Activated gamma-delta T cell (primary cell): ENCODE measurements around the gene CAMKK2.
"Not testable (repeated sequence)": the region's sequence is repeated elsewhere in the genome, so short reads cannot be mapped to it uniquely, and the experiment has no call there.

ENCODE experiments used
- DNase-seq: peaks from one replicate; lab custom pipeline; 2025; lab: John Stamatoyannopoulos, UW
- total RNA-seq, 2 donors: gene quantifications; one replicate each; lab custom pipeline; 2026; lab: John Stamatoyannopoulos, UW

The CAMKK2 gene
- 27.8 to 28.1 reads per million in 2 donors for total RNA-seq

GRCh38 chr12:121296618-121297434, at the start of gene CAMKK2:
Gene CAMKK2, minus strand, starts transcription at chr12:121296709. Its CDS starts 22,183 bp downstream, at chr12:121274526.
- peak; percentile 81 for DNase-seq

DNA sequence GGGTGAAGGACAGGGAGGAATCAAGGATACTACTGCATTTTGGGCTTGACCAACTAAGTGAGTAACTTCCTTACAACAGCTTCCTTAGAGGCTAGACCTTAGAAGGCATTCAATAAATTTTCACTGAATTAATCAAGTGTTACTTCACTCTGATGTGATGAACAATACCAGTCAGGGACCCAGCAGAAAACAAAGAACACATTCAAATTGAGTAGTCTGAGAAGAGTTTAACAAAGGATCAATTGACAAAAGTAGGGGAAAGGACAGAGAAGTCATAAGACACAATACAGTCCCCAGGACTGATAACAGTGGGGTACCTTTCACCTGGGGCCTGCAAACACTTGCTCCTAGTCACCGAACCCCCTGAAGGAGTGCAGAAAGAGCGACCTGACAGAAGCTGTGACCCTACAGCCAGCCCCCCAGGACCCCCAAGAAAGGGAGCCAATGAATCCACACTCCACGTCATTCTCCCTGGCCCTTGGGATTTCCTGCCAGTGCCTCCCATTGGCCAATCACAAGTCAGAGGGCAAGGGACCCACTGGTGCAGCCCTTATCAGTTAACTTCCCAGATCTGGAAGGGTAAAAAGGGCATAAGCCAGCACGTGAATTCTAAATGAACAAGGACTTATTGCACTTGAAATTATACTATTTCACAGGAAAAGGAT, 48.8 kb upstream of the CAMKK2 start:
- no peak for DNase-seq

DNA sequence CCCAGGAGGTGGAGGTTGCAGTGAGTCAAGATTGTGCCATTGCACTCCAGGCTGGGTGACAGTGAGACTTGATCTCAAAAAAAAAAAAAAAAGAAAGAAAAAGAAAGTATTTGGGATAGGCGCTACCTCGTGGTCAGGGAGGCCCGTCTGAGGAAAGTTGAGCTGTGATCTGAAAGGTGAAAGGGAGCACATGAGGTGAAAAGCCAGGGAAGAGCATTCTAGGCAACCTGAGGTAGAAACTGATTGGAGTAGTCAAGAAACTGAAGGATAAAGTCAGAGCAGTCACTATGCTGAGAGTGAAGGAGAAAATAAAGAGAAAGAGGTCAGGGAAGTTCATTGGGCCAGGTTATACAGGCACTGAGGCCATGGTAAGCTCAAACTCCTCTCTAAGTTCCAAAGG, 48.0 kb upstream of the CAMKK2 start:
- no peak for DNase-seq

GRCh38 chr12:121337416-121337815, 40.9 kb upstream of the CAMKK2 start:
- no peak for DNase-seq

GRCh38 chr12:121334513-121335343, 38.2 kb upstream of the CAMKK2 start:
- DNase-seq, result no peak

- DNase-seq, result no peak
Observed at GRCh38 chr12:121333747-121334146, 37.2 kb upstream of the CAMKK2 start.

GRCh38 chr12:121331248-121331647, 34.7 kb upstream of the CAMKK2 start:
- no peak for DNase-seq

- DNase-seq, result no peak
Observed at GRCh38 chr12:121330692-121331091, 34.2 kb upstream of the CAMKK2 start.

DNA sequence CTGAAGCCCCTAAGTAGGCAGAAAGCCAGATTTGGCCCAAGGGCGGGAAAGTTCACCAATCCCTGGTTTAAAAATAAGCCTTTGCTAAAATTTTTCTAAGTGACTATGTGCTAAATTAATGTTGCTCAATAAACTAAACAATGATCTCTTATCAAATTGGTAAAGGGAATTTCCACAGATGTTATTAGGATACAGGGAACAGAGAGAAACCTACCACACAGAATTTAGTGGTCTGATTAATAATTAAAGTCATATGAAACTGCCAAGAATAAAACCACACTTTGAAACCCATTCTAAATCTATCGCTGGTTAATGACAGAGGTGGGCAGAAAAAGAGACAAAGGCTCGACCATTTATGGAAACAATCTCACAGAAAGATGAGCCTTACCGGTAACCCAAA, 33.7 kb upstream of the CAMKK2 start:
- DNase-seq, result no peak

DNA sequence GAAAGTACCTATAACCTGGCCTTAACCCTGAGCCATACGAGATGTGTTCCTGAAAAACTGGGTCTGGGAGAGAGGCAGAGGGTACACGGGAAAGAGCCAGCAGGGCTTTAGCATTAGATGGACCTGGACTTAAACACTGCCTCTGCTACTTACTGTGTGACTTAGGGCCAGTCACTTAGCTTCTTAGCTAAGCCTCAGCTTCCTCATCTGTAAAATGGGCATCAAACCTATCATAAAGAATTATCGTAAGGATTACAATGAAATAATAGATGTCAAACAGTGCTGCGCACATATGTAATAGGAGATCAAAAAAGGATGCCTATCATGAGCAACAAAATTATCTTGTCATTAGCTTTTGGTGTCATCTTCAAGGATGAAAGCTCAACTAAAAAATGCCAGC, 32.1 kb upstream of the CAMKK2 start:
- DNase-seq, result no peak

- DNase-seq, result no peak
Observed at GRCh38 chr12:121326996-121327674, 30.6 kb upstream of the CAMKK2 start.

GRCh38 chr12:121325922-121326396, 29.4 kb upstream of the CAMKK2 start:
- DNase-seq, result no peak

DNA sequence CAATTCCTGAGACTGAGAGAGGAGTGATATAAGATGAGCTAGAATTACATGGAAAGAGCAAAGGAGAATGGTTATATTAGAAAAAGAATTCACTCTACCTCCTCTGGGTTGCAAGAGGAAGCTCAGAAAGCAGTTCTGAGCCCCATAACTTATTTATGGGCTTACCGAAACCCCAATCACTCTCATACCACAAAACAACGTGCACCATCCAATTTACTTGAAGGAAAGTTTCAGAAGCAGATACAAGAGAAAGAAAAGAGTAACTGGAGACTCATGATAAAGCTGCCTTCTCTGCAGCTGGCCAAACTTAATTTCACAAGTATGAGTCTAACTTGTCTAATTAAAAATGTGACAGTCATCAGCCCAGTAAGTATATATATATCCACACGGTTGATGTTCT, 27.4 kb upstream of the CAMKK2 start:
- DNase-seq, result no peak

- no peak for DNase-seq
Observed at GRCh38 chr12:121318121-121318520, 21.6 kb upstream of the CAMKK2 start.

DNA sequence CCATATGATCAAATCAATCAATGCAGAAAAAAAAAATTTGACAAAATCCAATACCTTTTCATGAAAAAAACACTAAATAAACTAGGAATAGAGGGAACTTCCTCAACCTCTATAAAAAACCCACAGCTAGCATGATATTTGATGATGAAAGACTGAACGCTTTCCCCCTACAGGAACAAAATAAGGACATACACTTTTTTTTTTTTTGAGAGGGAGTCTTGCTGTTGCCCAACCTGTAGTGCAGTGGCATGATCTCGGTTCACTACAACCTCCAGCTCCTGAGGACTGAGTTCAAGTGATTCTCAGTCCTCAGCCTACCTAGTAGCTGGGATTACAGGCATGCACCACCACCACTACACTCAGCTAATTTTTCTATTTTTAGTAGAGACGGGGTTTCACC, 17.9 kb upstream of the CAMKK2 start:
- DNase-seq, result no peak

- DNase-seq, result not testable (repeated sequence)
Observed at GRCh38 chr12:121310231-121310630, 13.7 kb upstream of the CAMKK2 start.

GRCh38 chr12:121307397-121307796, 10.9 kb upstream of the CAMKK2 start:
- not testable (repeated sequence) for DNase-seq

- no peak for DNase-seq
Observed at GRCh38 chr12:121304306-121304705, 7.8 kb upstream of the CAMKK2 start.

DNA sequence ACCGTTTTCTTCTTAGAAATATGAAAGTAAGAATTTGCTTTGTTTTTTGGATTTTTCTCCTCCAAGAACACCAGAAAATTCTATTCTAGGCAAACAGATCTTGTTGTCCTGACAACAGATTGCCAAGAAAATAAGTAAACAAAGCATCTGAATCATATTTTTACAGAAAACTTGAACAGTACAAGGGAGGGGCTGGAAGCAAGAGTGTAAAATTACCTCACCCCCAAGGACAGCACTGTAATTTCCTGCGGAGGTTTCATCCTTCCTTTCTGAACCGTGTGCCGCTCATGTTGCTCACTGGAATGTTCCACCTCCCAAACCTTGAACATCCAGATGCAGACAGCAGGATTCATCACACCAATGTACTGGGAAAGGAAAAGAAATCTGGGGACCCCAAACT, 5.4 kb upstream of the CAMKK2 start:
- DNase-seq, result no peak

DNA sequence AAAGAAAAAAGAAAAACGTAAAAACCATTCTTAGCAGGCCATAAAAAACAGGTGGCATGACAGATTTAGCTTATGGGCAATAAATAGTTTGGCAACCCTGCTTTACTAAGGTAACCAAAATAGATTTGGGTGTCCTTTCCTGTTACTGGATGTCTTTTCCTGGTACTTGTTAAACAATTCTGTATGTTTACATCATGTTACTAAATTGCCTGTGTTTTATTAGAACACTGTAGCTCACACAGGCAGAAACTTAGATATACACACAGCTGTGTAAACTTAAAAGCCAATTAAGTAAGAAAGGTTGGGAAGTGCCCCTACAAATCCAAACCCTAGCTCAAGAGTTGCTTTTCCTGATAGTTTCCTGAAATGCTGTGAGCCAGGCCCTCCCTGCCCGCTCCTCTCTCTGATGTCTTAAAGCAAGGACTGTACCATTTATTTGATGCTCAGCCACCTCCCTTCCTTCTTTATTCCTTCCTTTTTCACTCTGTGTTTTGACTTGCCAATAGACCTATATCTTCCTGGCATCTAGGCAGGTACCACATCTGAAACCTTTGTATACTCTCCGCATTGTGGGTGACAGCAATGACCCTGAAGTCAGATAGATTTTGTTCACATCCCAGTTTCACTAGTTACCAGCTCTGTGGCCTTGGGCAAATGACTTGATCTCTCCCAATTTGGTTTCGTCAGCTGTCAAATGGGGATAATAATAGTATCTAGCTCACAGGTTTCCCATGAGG, 3.7 kb upstream of the CAMKK2 start:
- no peak for DNase-seq

- no peak for DNase-seq
Observed at GRCh38 chr12:121299662-121300061, 3.2 kb upstream of the CAMKK2 start.
